GM18511 (cell line): ENCODE data around the gene COL23A1.

ENCODE experiments used
- ATAC-seq: cut with Tn5 transposase; IDR thresholded peaks from one replicate; pipeline ENCODE4 v1.9.1; 2021; ENCODE audit warnings: mild to moderate bottlenecking, moderate library complexity; ENCODE audit not compliant: unreplicated experiment

COL23A1 gene

GRCh38 chr5:178590141-178590923 is at the start of gene COL23A1:
Gene COL23A1 (minus strand): TSS chr5:178590393.
- ATAC-seq: peak; percentile 50

GRCh38 chr5:178637356-178638074 is 47.3 kb upstream of the COL23A1 start:
- no peak for ATAC-seq

GRCh38 chr5:178632285-178632684 is 42.1 kb upstream of the COL23A1 start:
- no peak for ATAC-seq

GRCh38 chr5:178630951-178631350 is 40.8 kb upstream of the COL23A1 start:
- ATAC-seq: no peak

- no peak for ATAC-seq
These were observed 40.3 kb upstream of the COL23A1 start for GRCh38 chr5:178630475-178630930.

GRCh38 chr5:178627259-178627598 is 37.0 kb upstream of the COL23A1 start:
- ATAC-seq: no peak

GRCh38 chr5:178626484-178627258 is 36.5 kb upstream of the COL23A1 start, which contains the start of gene CLK4:
Gene CLK4 (minus strand): TSS chr5:178627050. CDS start chr5:178623416, 3,634 bp downstream.
- ATAC-seq: peak; percentile 82

- peak; percentile 24 for ATAC-seq
These were observed 35.7 kb upstream of the COL23A1 start for GRCh38 chr5:178625679-178626483.

- ATAC-seq: no peak
These were observed 34.7 kb upstream of the COL23A1 start for GRCh38 chr5:178624631-178625546.

GRCh38 chr5:178622679-178623247 is 32.6 kb upstream of the COL23A1 start:
- no peak for ATAC-seq

- ATAC-seq: no peak
These were observed 29.2 kb upstream of the COL23A1 start for GRCh38 chr5:178619390-178619789.

GRCh38 chr5:178612299-178612698 is 22.1 kb upstream of the COL23A1 start:
- ATAC-seq: no peak

- ATAC-seq: no peak
These were observed 16.1 kb upstream of the COL23A1 start for GRCh38 chr5:178606269-178606668.

- no peak for ATAC-seq
These were observed 15.6 kb upstream of the COL23A1 start for GRCh38 chr5:178605788-178606187.

- no peak for ATAC-seq
These were observed 12.6 kb upstream of the COL23A1 start for GRCh38 chr5:178602752-178603151.

GRCh38 chr5:178595750-178596149 is 5.6 kb upstream of the COL23A1 start:
- no peak for ATAC-seq

GRCh38 chr5:178595150-178595549 is 5.0 kb upstream of the COL23A1 start:
- ATAC-seq: no peak

- ATAC-seq: no peak
These were observed 781 bp upstream of the COL23A1 start for GRCh38 chr5:178590924-178591423.
